ENCODE data around the gene PRMT7. TPM values are rescaled to one million over a fixed set of nuclear protein-coding genes. Genes with fewer than 3 reads are reported as not detected.

Gene PRMT7, protein sequence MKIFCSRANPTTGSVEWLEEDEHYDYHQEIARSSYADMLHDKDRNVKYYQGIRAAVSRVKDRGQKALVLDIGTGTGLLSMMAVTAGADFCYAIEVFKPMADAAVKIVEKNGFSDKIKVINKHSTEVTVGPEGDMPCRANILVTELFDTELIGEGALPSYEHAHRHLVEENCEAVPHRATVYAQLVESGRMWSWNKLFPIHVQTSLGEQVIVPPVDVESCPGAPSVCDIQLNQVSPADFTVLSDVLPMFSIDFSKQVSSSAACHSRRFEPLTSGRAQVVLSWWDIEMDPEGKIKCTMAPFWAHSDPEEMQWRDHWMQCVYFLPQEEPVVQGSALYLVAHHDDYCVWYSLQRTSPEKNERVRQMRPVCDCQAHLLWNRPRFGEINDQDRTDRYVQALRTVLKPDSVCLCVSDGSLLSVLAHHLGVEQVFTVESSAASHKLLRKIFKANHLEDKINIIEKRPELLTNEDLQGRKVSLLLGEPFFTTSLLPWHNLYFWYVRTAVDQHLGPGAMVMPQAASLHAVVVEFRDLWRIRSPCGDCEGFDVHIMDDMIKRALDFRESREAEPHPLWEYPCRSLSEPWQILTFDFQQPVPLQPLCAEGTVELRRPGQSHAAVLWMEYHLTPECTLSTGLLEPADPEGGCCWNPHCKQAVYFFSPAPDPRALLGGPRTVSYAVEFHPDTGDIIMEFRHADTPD
- total RNA-seq = 35.7 TPM
- long read RNA-seq, partial matches to known transcripts = 20 of 88 reads
- long read RNA-seq, other reads (novel, unspliced or antisense) = 65 of 88 reads

DNA sequence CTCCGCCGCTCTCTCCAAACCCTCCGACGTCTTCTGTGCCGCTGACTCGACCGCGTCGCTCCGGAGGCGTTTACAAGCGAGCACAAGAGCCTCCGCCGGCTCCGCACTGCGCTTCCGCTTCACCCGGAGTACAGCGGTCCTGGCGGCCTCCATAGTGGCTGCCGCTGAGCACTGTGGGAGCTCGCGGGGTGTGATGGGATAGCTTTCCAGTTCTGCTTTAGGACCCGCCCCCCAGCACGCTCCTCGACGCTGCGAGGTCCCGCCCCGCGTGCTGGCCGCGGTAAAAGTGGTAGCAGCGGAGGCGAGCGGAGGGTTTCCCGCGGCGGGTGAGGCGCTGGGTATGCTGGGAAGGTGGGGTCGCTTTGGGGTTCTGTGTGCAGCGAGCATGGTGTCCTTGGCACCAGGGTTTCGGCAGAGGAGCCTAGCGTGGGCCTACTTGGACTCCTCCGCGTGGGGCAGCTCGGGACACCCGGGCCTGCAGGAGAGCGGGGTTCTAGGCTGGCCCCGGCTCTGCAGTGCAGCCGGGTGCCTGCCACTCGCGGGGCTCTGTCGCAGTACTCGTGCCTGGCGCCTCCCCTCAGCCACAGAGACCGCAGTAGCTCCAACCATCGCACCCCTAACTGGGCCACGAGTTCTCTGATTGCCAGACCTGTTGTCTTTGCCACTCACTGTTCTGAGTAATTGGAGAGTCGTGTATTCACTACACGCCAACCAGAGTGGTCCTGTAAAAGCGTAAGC, at the start of gene PRMT7, which contains the start of gene SLC7A6OS:
Gene PRMT7, plus strand, starts transcription at position 246 of the 738 bp plus-strand sequence. CDS start 4,961 bp downstream, outside the sequence.
Gene SLC7A6OS, minus strand, starts transcription at position 173 of the 738 bp plus-strand sequence. Its CDS starts 20 bp downstream, at position 153.
- DNase-seq (ENCODE audit: low spot score) = peak; percentile 93

GRCh38 chr16:68263559-68264127, 47.2 kb upstream of the PRMT7 start:
- DNase-seq (ENCODE audit: low spot score) = no peak

DNA sequence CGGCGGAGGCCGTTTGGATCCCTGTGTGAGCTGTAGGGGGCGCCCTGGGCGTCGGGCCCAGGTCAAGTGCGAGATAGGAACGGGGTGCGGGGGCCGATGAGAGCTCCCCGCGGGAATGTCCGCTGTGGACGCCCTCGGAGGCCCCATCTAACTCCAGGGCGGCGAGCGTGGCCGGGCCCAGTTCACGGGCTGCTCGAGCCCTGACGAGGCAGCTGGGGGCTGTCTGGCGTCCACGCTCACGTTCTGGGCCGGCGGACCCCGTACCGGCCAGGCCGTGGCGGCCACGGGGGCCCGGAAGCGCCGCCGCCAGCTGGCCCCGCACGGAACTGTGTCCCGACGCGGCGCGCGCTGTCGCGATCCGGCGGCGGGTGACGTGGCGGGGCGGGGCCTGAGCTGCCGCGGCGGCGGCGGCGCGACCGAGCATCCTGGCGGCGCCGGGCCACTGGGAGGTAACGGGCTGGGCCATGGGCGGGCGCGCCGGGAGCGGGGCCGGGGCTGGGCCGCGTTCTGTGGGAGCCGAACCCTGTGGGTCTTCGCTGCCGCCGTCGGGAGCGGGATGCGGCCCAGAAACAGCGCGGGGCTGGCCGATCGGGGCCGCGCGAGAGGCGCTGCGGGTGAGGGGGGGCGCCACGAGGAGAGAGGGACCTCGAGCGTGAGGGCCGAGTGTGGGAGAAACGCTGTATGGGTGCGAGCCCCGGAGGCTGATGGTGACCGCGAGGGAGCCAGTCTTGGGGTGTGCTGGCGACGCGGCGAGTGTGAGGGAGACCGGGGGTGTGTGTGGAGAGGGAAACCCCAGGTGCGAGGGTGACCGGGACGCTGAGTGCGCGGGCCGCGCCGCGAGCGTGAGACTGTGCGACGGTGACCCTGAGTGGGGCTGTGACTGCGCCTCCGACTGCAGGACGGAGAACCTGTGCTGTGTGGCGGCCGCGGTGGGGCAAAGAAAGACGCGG, 46.4 kb upstream of the PRMT7 start, which contains the start of gene SLC7A6:
Gene SLC7A6, plus strand, starts transcription at position 399 of the 950 bp plus-strand sequence. CDS start 10,201 bp downstream, outside the sequence.
- DNase-seq (ENCODE audit: low spot score) = peak; percentile 93

DNA sequence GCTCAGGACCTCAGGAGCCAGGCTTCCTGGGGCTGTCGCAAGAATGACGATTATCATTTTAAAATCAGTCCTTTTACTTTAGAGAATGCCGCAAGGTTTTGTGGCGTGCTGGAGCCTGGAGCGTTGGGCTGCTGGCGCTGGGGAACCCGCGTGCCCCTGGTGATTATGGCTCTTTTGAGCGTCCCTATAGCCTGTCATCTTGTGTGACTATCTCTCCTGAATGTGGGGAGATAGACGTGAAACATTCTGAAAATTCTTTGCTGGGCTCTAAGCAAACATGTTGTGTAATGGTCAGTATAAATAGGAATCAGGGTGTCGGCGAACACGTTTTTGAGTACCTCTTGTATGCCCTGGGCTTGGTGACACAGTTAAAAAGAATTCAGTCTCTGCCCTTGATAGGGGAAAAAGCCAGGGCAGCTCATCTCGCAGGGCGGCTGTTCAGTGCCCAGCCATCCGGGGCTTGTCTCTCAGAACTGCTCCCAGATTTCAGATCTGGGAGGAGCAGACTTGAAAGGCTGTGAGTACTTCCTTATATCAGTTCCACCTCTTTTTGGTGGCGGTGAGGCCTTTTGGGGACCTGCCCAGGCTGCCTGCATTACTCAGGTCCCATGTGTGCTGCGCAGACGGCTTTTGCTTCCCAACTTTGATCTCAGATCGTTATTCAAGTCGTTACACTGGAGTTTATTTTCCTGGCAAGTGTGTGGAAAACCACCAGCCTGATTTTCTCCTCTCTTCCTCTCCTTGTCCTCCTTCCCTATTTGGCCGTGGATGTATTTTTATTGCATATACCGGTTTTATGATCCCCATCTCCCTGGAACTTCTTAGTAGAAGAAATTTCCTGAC, 45.5 kb upstream of the PRMT7 start:
- no peak for DNase-seq (ENCODE audit: low spot score)

DNA sequence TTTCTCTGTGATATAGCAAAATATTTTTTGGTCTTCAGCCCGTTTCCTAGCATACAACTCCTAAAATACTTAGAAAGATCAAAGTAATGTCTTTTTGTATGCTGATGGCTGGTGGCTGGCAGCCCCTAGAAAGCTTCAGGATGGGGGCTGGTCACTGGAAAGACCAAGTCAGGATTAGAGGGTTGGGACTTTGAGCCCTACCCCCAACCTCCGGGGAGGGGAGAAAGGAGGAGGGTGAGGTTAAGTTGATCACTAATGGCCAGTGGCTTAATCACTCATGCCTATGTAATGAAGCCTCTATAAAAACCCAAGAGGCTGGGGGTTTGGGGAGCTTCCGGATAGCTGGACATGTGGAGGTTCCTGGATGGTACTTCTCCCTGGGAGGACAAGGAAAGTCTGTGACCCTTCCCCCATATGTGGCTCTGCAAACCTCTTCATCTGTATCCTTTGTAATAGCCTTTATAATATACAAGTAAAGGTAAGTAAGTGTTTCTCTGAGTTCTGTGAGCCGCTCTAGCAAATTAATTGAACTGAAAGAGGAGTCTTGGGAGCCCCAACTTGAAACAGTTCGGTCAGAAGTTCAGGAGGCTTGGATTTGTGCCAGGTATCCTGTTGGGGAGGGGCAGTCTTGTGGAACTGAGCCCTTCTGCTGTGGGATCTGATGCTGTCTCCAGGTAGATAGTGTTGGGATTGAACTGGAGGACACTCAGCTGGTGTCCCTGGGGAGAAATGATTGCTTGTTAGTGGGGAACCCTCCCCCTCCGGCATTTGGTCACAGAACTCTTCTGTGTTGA, 43.0 kb upstream of the PRMT7 start:
- DNase-seq (ENCODE audit: low spot score) = no peak

GRCh38 chr16:68269793-68270192, 41.0 kb upstream of the PRMT7 start:
- DNase-seq (ENCODE audit: low spot score) = no peak

GRCh38 chr16:68270353-68270752, 40.5 kb upstream of the PRMT7 start:
- no peak for DNase-seq (ENCODE audit: low spot score)

GRCh38 chr16:68272507-68273209, 38.2 kb upstream of the PRMT7 start:
- no peak for DNase-seq (ENCODE audit: low spot score)

- DNase-seq (ENCODE audit: low spot score) = no peak
Measured at GRCh38 chr16:68273459-68273858, 37.4 kb upstream of the PRMT7 start.

- no peak for DNase-seq (ENCODE audit: low spot score)
Measured at GRCh38 chr16:68273896-68274295, 36.9 kb upstream of the PRMT7 start.

GRCh38 chr16:68274441-68274840, 36.4 kb upstream of the PRMT7 start:
- DNase-seq (ENCODE audit: low spot score) = no peak

GRCh38 chr16:68275611-68276191, 35.1 kb upstream of the PRMT7 start:
- DNase-seq (ENCODE audit: low spot score) = no peak

GRCh38 chr16:68276223-68276622, 34.6 kb upstream of the PRMT7 start:
- no peak for DNase-seq (ENCODE audit: low spot score)

GRCh38 chr16:68279726-68280558, 30.9 kb upstream of the PRMT7 start:
- DNase-seq (ENCODE audit: low spot score) = no peak

- no peak for DNase-seq (ENCODE audit: low spot score)
Measured at GRCh38 chr16:68281368-68282063, 29.3 kb upstream of the PRMT7 start.

- DNase-seq (ENCODE audit: low spot score) = no peak
Measured at GRCh38 chr16:68282064-68282452, 28.8 kb upstream of the PRMT7 start.
